GM21360 (cell line): ENCODE results near the gene HPCAL1.

ENCODE experiments used
- ATAC-seq: cut with Tn5 transposase; IDR thresholded peaks from one replicate; pipeline ENCODE4 v1.9.1; 2021; ENCODE audit warnings: mild to moderate bottlenecking, moderate library complexity; ENCODE audit not compliant: unreplicated experiment

Gene HPCAL1

GRCh38 chr2:10385501-10385900 lies 82.8 kb downstream of the HPCAL1 start:
- ATAC-seq, result no peak

- ATAC-seq, result no peak
Measured at GRCh38 chr2:10385933-10386773, 83.4 kb downstream of the HPCAL1 start.

GRCh38 chr2:10387033-10387432 lies 84.3 kb downstream of the HPCAL1 start:
- no peak for ATAC-seq

GRCh38 chr2:10388954-10389560 lies 86.4 kb downstream of the HPCAL1 start:
- ATAC-seq, result no peak

- no peak for ATAC-seq
Measured at GRCh38 chr2:10389573-10389972, 86.9 kb downstream of the HPCAL1 start.

- ATAC-seq, result no peak
Measured at GRCh38 chr2:10390369-10390801, 87.7 kb downstream of the HPCAL1 start.

- ATAC-seq, result no peak
Measured at GRCh38 chr2:10392100-10392499, 89.4 kb downstream of the HPCAL1 start.

- no peak for ATAC-seq
Measured at GRCh38 chr2:10392548-10392947, 89.8 kb downstream of the HPCAL1 start.

- ATAC-seq, result no peak
Measured at GRCh38 chr2:10392951-10393639, 90.4 kb downstream of the HPCAL1 start.

- ATAC-seq, result no peak
Measured at GRCh38 chr2:10393640-10393982, 90.9 kb downstream of the HPCAL1 start.

- ATAC-seq, result no peak
Measured at GRCh38 chr2:10395893-10396292, 93.2 kb downstream of the HPCAL1 start.

- ATAC-seq, result no peak
Measured at GRCh38 chr2:10396464-10396863, 93.8 kb downstream of the HPCAL1 start.

GRCh38 chr2:10397297-10397875 lies 94.7 kb downstream of the HPCAL1 start:
- ATAC-seq, result no peak

- no peak for ATAC-seq
Measured at GRCh38 chr2:10397878-10398277, 95.2 kb downstream of the HPCAL1 start.

GRCh38 chr2:10398496-10398895 lies 95.8 kb downstream of the HPCAL1 start:
- no peak for ATAC-seq

- ATAC-seq, result no peak
Measured at GRCh38 chr2:10399358-10399757, 96.7 kb downstream of the HPCAL1 start.

- ATAC-seq, result no peak
Measured at GRCh38 chr2:10400002-10400401, 97.3 kb downstream of the HPCAL1 start.

- no peak for ATAC-seq
Measured at GRCh38 chr2:10400568-10400977, 97.9 kb downstream of the HPCAL1 start.

GRCh38 chr2:10400978-10401951 lies 98.6 kb downstream of the HPCAL1 start:
- ATAC-seq, result no peak

- no peak for ATAC-seq
Measured at GRCh38 chr2:10402062-10402585, 99.4 kb downstream of the HPCAL1 start.
